HepG2 (cell line): Measurements from ENCODE around the gene CAPRIN2. TPM values are rescaled to one million over a fixed set of nuclear protein-coding genes. Genes with fewer than 3 reads are reported as not detected.
A peak's percentile ranks its signal among the peaks of the same experiment; 100 is the strongest.

Experiments used
- ATAC-seq: fragments of 200-7000 bp; cut with Tn5 transposase; 3 replicates; pipeline ENCODE4 v1.9.1; 2020; ENCODE audit warnings: mild to moderate bottlenecking, moderate library complexity
- BruUV-seq: library from RNA; stranded (reverse); fragments of 400-500 nt; replicated peaks from 2 replicates; lab custom pipeline; 2021; lab: Mats Ljungman, UMichigan
- CTCF ChIA-PET: fragments of 300-600 bp; formaldehyde crosslinking; extraction: SDS; loops from one replicate; lab custom pipeline; 2021; ENCODE audit warnings: low total read pairs, inconsistent platforms, low intra/inter-chr PET ratio; lab: Yijun Ruan, JAX
- POLR2A ChIA-PET: fragments of 350-600 bp; sonication (Branson Sonifier 250); formaldehyde crosslinking; loops from one replicate; lab custom pipeline; 2020; ENCODE audit warnings: antibody characterized with exemption, inconsistent platforms; lab: Yijun Ruan, JAX
- DNase-seq: peaks from one replicate; pipeline ENCODE4 v3.0.0-alpha.2; 2015; ENCODE audit warnings: low spot score
- FAIRE-seq: peaks from 3 replicates; lab custom pipeline; 2011; peaks lifted over from hg19 to GRCh38; lab: Jason Lieb, UNC
- H2AFZ ChIP-seq: one replicate; pipeline ENCODE4 v1.6.1; 2011; ENCODE audit warnings: low read length, inconsistent platforms
- H3K27ac ChIP-seq: fragments of 300-600 bp; 3 replicates; pipeline ENCODE4 v1.8.0; 2011; ENCODE audit warnings: mixed run types, mild to moderate bottlenecking, mixed read lengths, low read length, inconsistent platforms; ENCODE audit not compliant: insufficient read depth; ENCODE audit errors: extremely low read length
- H3K27me3 ChIP-seq, 2 experiments: fragments of 200-600 bp in 1 of 2; 2 replicates in 1 of 2; 3 replicates in 1 of 2; pipeline versions ENCODE4 v1.6.0 to v1.8.0; 2011; ENCODE audit warnings: low read length in 2 of 2, mild to moderate bottlenecking in 2 of 2, moderate library complexity in 2 of 2, inconsistent platforms in 1 of 2; ENCODE audit not compliant: insufficient read depth in 2 of 2, control insufficient read depth in 1 of 2
- H3K36me3 ChIP-seq, 2 experiments: fragments of 200-600 bp in 1 of 2; replicated peaks in 1 of 2; 2 replicates in 1 of 2; 3 replicates in 1 of 2; pipeline versions ENCODE4 v1.5.1 to v1.8.0; 2011; ENCODE audit warnings: low read length in 2 of 2, inconsistent platforms in 1 of 2; ENCODE audit not compliant: insufficient read depth in 2 of 2, control insufficient read depth in 1 of 2
- H3K4me1 ChIP-seq: 2 replicates; pipeline ENCODE4 v1.5.1; 2012; ENCODE audit warnings: low read length, inconsistent platforms; ENCODE audit not compliant: insufficient read depth
- H3K4me2 ChIP-seq: 2 replicates; pipeline ENCODE4 v1.6.0; 2011; ENCODE audit warnings: low read depth, low read length, inconsistent platforms
- H3K4me3 ChIP-seq, 3 experiments: fragments of 200-600 bp in 1 of 3; sonication (generic), shearing (Covaris generic) in 1 of 3; replicated peaks in 1 of 3; 2 replicates each; pipeline ENCODE4 v1.5.1; 2011 to 2016; ENCODE audit warnings: low read length in 3 of 3, inconsistent platforms in 2 of 3, low read depth in 2 of 3, mild to moderate bottlenecking in 2 of 3, control low read depth in 1 of 3, mixed read lengths in 1 of 3; ENCODE audit not compliant: insufficient read depth in 1 of 3
- H3K79me2 ChIP-seq: one replicate; pipeline ENCODE4 v1.6.1; 2011; ENCODE audit warnings: low read length, inconsistent platforms; ENCODE audit not compliant: insufficient read depth
- H3K9ac ChIP-seq: 2 replicates; pipeline ENCODE4 v1.6.0; 2011; ENCODE audit warnings: mild to moderate bottlenecking, low read depth, low read length, inconsistent platforms; ENCODE audit not compliant: insufficient read depth
- H3K9me3 ChIP-seq: 2 replicates; pipeline ENCODE4 v1.5.1; 2012; ENCODE audit warnings: mild to moderate bottlenecking, low read length
- H4K20me1 ChIP-seq: 2 replicates; pipeline ENCODE4 v1.6.0; 2011; ENCODE audit warnings: inconsistent platforms, mild to moderate bottlenecking, low read length, moderate library complexity; ENCODE audit not compliant: insufficient read depth
- HCFC1 ChIP-seq: fragments of 150-350 bp; IDR thresholded peaks from 2 replicates; pipeline ENCODE4 v1.6.1; 2014; ENCODE audit warnings: low read depth, low read length
- HOXA3 ChIP-seq: sonication (generic); formaldehyde crosslinking; IDR thresholded peaks from 2 replicates; pipeline ENCODE4 v1.5.0; 2020; ENCODE audit warnings: missing genetic modification reagents
- PHB2 ChIP-seq: fragments of 450-650 bp; IDR thresholded peaks from 2 replicates; pipeline ENCODE4 v1.6.1; 2018; ENCODE audit not compliant: partially characterized antibody
- SOX6 ChIP-seq, 2 experiments: fragments of 450-650 bp in 1 of 2; sonication (generic) in 1 of 2; formaldehyde crosslinking in 1 of 2; IDR thresholded peaks; 2 replicates each; pipeline versions ENCODE4 v1.4.0 to v1.6.1; 2017 to 2020; ENCODE audit warnings: antibody characterized with exemption in 1 of 2, mild to moderate bottlenecking in 1 of 2, missing genetic modification reagents in 1 of 2
- TAF1 ChIP-seq: sonication (generic); formaldehyde crosslinking; IDR thresholded peaks from 2 replicates; pipeline ENCODE4 v1.4.0; 2020; ENCODE audit warnings: missing genetic modification reagents
- TBX3 ChIP-seq: fragments of 450-650 bp; IDR thresholded peaks from 2 replicates; pipeline ENCODE4 v1.6.1; 2017; ENCODE audit warnings: antibody characterized with exemption, mild to moderate bottlenecking, inconsistent platforms, borderline replicate concordance
- TIGD3 ChIP-seq: sonication (generic); formaldehyde crosslinking; IDR thresholded peaks from 2 replicates; pipeline ENCODE4 v1.5.1; 2020; ENCODE audit warnings: mild to moderate bottlenecking, missing genetic modification reagents, borderline replicate concordance
- USF2 ChIP-seq, 2 experiments: sonication (generic) in 1 of 2; formaldehyde crosslinking in 1 of 2; IDR thresholded peaks; 2 replicates each; pipeline versions ENCODE4 v1.5.1 to v1.6.1; 2011 to 2020; ENCODE audit warnings: borderline replicate concordance in 1 of 2, low read depth in 1 of 2, low read length in 1 of 2, mild to moderate bottlenecking in 1 of 2, missing genetic modification reagents in 1 of 2, moderate library complexity in 1 of 2
- ZBTB10 ChIP-seq: sonication (generic); formaldehyde crosslinking; IDR thresholded peaks from 2 replicates; pipeline ENCODE4 v1.4.0; 2020; ENCODE audit warnings: missing genetic modification reagents, borderline replicate concordance
- ZBTB7A ChIP-seq: sonication (generic); formaldehyde crosslinking; IDR thresholded peaks from 2 replicates; pipeline ENCODE4 v1.8.0; 2022; ENCODE audit warnings: mild to moderate bottlenecking, missing genetic modification reagents
- ZFP41 ChIP-seq: sonication (generic); formaldehyde crosslinking; IDR thresholded peaks from 2 replicates; pipeline ENCODE4 v1.4.0; 2020; ENCODE audit warnings: mild to moderate bottlenecking, missing genetic modification reagents, borderline replicate concordance
- ZMYM3 ChIP-seq: sonication (generic); formaldehyde crosslinking; IDR thresholded peaks from 2 replicates; pipeline ENCODE4 v1.5.1; 2020; ENCODE audit warnings: mild to moderate bottlenecking, missing genetic modification reagents
- ZNF232 ChIP-seq: sonication (generic); formaldehyde crosslinking; IDR thresholded peaks from 2 replicates; pipeline ENCODE4 v1.4.0; 2020; ENCODE audit warnings: missing genetic modification reagents, borderline replicate concordance
- ZNF567 ChIP-seq: sonication (generic); formaldehyde crosslinking; IDR thresholded peaks from 2 replicates; pipeline ENCODE4 v1.8.1; 2023; ENCODE audit warnings: mild to moderate bottlenecking, missing genetic modification reagents, borderline replicate concordance
- ZNF7 ChIP-seq: IDR thresholded peaks from 2 replicates; pipeline ENCODE4 v1.6.1; 2016; ENCODE audit warnings: missing biosample characterization, missing genetic modification reagents
- ZNF768 ChIP-seq: sonication (generic); formaldehyde crosslinking; IDR thresholded peaks from 2 replicates; pipeline ENCODE4 v1.4.0; 2020; ENCODE audit warnings: missing genetic modification reagents
- WGBS: methylation state at CpG from one replicate; pipeline ENCODE4 v1.1.6; 2017; ENCODE audit warnings: low lambda C conversion rate; 5-methylcytosine and 5-hydroxymethylcytosine counted together
- in situ Hi-C: cut with HindIII; loops from 2 replicates; pipeline ENCODE4 v1.10.0; 2017; ENCODE audit warnings: low pct_unique_long_range_greater_than_20kb; ENCODE audit not compliant: extremely low pct_ligation_motif_present
- intact Hi-C: fragments of 100-400 bp; cut with micrococcal nuclease; formaldehyde crosslinking; loops from one replicate; pipeline ENCODE4 v1.10.0; 2022; ENCODE audit not compliant: unreplicated experiment
- polyA plus RNA-seq, 8 experiments: library from polyadenylated mRNA; depleted of rRNA in 3 of 8; stranded (reverse) in 7 of 8; unstranded in 1 of 8; fragments of >200 nt; fragmentation: Illumina TruSeq in 4 of 8; extraction: Trizol in 4 of 8; gene quantifications; 2 replicates each; pipeline versions ENCODE4 v1.2.1 to v1.2.3, GENCODE V29; 2011 to 2016; ENCODE audit warnings: low read depth in 4 of 8, missing spikeins in 1 of 8, mixed read lengths in 1 of 8; ENCODE audit not compliant: insufficient read depth in 1 of 8
- total RNA-seq, 5 experiments: library from RNA; depleted of rRNA; stranded (reverse); fragments of >200 nt; fragmentation: Illumina TruSeq; extraction: Trizol; gene quantifications; 2 replicates each; pipeline ENCODE4 v1.2.3, GENCODE V29; 2016; ENCODE audit warnings: low read depth in 1 of 5

The CAPRIN2 gene
- total and polyA plus RNA-seq, 2 of the 13 experiments (the other 11 are each of a cell fraction or from before 2014, with no cell fraction given) = 21.7 to 30.6 TPM

DNA sequence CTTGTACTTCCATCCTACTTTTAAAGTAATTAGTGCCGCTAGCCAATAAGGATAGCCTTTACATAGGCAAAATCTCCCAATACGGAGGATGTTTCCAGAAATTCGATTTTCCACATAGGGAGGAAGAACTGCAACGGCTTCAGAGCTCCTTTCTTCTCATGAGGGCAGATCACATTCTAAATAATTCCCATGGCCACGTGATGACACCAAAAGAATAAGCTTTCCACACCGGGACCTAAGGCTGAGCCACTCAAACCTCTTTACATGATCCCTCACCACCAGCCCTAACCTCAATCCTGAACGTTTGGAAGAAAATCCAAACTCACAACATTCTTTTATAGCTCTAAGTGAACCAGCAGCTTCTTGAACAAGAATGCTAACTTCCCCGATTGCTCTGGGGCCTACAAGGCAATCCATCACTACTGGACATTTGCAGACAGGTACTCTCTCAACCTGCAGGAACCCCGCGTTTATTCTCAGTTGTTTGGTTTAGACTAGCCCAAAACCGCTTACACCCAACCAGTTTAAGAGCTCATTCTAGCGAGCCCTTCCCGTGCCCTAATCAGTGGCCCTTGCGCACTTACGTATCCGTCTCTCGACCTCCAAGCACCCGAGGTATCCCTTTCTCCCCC is 884 bp downstream of the CAPRIN2 start:
- POLR2A ChIA-PET = interaction anchor here (1.2 to 3.3 kb wide), 3 partner anchors 10 to 58 kb away, joined by 5 to 19 read pairs (median 5); partner anchors contain the start of gene IPO8
- TF ChIP-seq HOXA3 (no peak), ZMYM3 (CRISPR knock-in tag) (no peak), ZBTB7A (CRISPR knock-in tag) (no peak), ZFP41 (CRISPR knock-in tag) (no peak), PHB2 (no peak), ZNF7 (no peak), TBX3 (no peak), HCFC1 (no peak), ZNF768 (no peak), TIGD3 (no peak), TAF1 (CRISPR knock-in tag) (peak; percentile 11; the same call in 1 of the 2 replicates), ZNF567 (no peak), SOX6 (IDR thresholded peaks at IDR 0.05) (no peak), SOX6 (CRISPR knock-in tag; IDR thresholded peaks at IDR 0.05) (0 out of 2 replicates have a peak, but pooled peaks have one; percentile 32), ZBTB10 (CRISPR knock-in tag) (0 out of 2 replicates have a peak, but pooled peaks have one; percentile 13), USF2 (IDR thresholded peaks at IDR 0.05; ENCODE audit: low read depth, low read length) (no peak), USF2 (CRISPR knock-in tag; IDR thresholded peaks at IDR 0.05; ENCODE audit: borderline replicate concordance) (peak; percentile 15; the same call in 1 of the 2 replicates), ZNF232 (CRISPR knock-in tag) (0 out of 2 replicates have a peak, but pooled peaks have one; percentile 57)

More for the DNA sequence above, 884 bp downstream of the CAPRIN2 start:
- ATAC-seq (no peak; the same call in 2 of the 3 replicates), FAIRE-seq (no peak), DNase-seq (no peak)
- Histone ChIP-seq H2AFZ (peak overlapping the region; percentile 77), H3K36me3 (no peaks in the 10 kb centered on the region; a peak in 1 of 5 replicates), H3K4me1 (peaks cover 60% of the 10 kb centered on the region), H3K4me2 (peak overlapping the region; percentile 96), H4K20me1 (no peaks in the 10 kb centered on the region), H3K4me3 (peak overlapping the region; percentile 78 to 95 (median 85)), H3K27me3 (no peaks in the 10 kb centered on the region; a peak in 1 of 5 replicates), H3K9me3 (no peaks in the 10 kb centered on the region), H3K79me2 (peaks cover 47% of the 10 kb centered on the region), H3K27ac (peak overlapping the region; percentile 71), H3K9ac (peak overlapping the region; percentile 71)
- under 1% methylated on average over 17 of the region's 18 CpGs for WGBS
- intact Hi-C loops (loop anchor here (2.0 kb wide), 3 partner anchors 21 to 53 kb away; no protein-coding TSS in a partner anchor), in situ Hi-C loops (loop anchor here (5.0 kb wide), 1 partner anchor 53 kb away; no protein-coding TSS in a partner anchor)
- CTCF ChIA-PET = no interaction called here
- BruUV-seq = TSS peak; percentile 67
